Sigmoid colon (tissue), 7 donors: ENCODE measurements around the gene KISS1R. TPM values are rescaled to one million over a fixed set of nuclear protein-coding genes. Genes with fewer than 3 reads are reported as not detected.

Experiments
- DNase-seq: peaks from one replicate; pipeline ENCODE4 v3.0.0-alpha.2; 2019
- H3K27ac ChIP-seq, 4 donors: fragments of 200-600 bp; sonication (generic); one replicate each; pipeline ENCODE4 v1.5.1; 2016 to 2019; ENCODE audit warnings: mild to moderate bottlenecking in 1 of 4
- H3K27me3 ChIP-seq, 3 donors: fragments of 200-600 bp; sonication (generic); one replicate each; pipeline ENCODE4 v1.5.1; 2019; ENCODE audit warnings: mild to moderate bottlenecking in 1 of 3
- H3K36me3 ChIP-seq, 4 donors: fragments of 200-600 bp; sonication (generic); one replicate each; pipeline ENCODE4 v1.5.1; 2016 to 2019
- H3K4me1 ChIP-seq, 4 donors: fragments of 200-600 bp; sonication (generic); one replicate each; pipeline ENCODE4 v1.5.1; 2017 to 2019
- H3K4me3 ChIP-seq, 4 donors: fragments of 200-600 bp; sonication (generic); one replicate each; pipeline ENCODE4 v1.5.1; 2017 to 2019; ENCODE audit warnings: mild to moderate bottlenecking in 2 of 4, moderate library complexity in 1 of 4
- H3K9me3 ChIP-seq, 4 donors: fragments of 200-600 bp in 3 of 4; sonication (generic) in 3 of 4; one replicate each; pipeline versions ENCODE4 v1.5.1 to v1.6.1; 2013 to 2019
- CTCF ChIP-seq, 4 experiments: fragments of 450-650 bp in 3 of 4; fragments of 200-600 bp in 1 of 4; IDR thresholded peaks; one replicate each; pipeline ENCODE4 v1.5.1; 2016 to 2019; ENCODE audit warnings: antibody characterized with exemption in 4 of 4, mild to moderate bottlenecking in 3 of 4, moderate library complexity in 2 of 4
- EP300 ChIP-seq, 4 donors: sonication (generic); formaldehyde crosslinking; IDR thresholded peaks; one replicate each; pipeline ENCODE4 v1.6.1; 2017; ENCODE audit warnings: antibody characterized with exemption in 4 of 4
- POLR2A ChIP-seq, 2 donors: fragments of 450-650 bp; IDR thresholded peaks; one replicate each; pipeline ENCODE4 v1.6.1; 2016; ENCODE audit warnings: antibody characterized with exemption in 2 of 2, mild to moderate bottlenecking in 2 of 2, moderate library complexity in 2 of 2
- POLR2AphosphoS5 ChIP-seq, 4 donors: sonication (generic); formaldehyde crosslinking; IDR thresholded peaks; one replicate each; pipeline ENCODE4 v1.6.1; 2017; ENCODE audit warnings: antibody characterized with exemption in 4 of 4
- WGBS, 2 donors: extraction: QIAGEN DNeasy Blood & Tissue Kit; methylation state at CpG; one replicate each; pipeline ENCODE4 v1.1.7; 2013; 5-methylcytosine and 5-hydroxymethylcytosine counted together
- intact Hi-C: fragments of 100-400 bp; cut with DNase I; formaldehyde crosslinking; loops from one replicate; pipeline ENCODE4 v1.15.1; 2023
- polyA plus RNA-seq, 3 donors: library from polyadenylated mRNA; stranded (reverse); fragments of 200-250 nt; gene quantifications; one replicate each; pipeline ENCODE4 v1.2.3, GENCODE V29; 2013
- total RNA-seq, 4 donors: library from RNA; depleted of rRNA; stranded (reverse); fragments of >200 nt; gene quantifications; one replicate each; pipeline ENCODE4 v1.1.0, GENCODE V29; 2016
- donor health status: healthy with polysubstance abuse.
- donor health status: Bipolar disorder and iron deficiency.
- donor health status: healthy.

Gene KISS1R
- total and polyA plus RNA-seq, 7 donors: 0.13 TPM; not detected in 6

- Histone ChIP-seq H3K4me1 (no peaks in the 10 kb centered on the region), H3K27ac (no peak overlapping the region), H3K27me3 (no peaks in the 10 kb centered on the region), H3K36me3 (peaks cover 48 to 88% (median 61%) of the 10 kb centered on the region in 4 donors), H3K4me3 (no peak overlapping the region), H3K9me3 (no peaks in the 10 kb centered on the region)
- no peak for DNase-seq
- TF ChIP-seq POLR2AphosphoS5 (IDR thresholded peaks at IDR 0.05) (no peak), POLR2A (IDR thresholded peaks at IDR 0.05) (no peak), EP300 (IDR thresholded peaks at IDR 0.05) (no peak), CTCF (IDR thresholded peaks at IDR 0.05) (no peak)
- intact Hi-C loops: no loop called here
- 94 to 97% methylated on average over 28 to 30 of the region's 30 CpGs for WGBS, 2 donors
Measured at GRCh38 chr19:882871-883497, 34.1 kb upstream of the KISS1R start.

- Histone ChIP-seq H3K27ac (no peak overlapping the region), H3K27me3 (no peaks in the 10 kb centered on the region), H3K36me3 (peaks cover 48 to 95% (median 63%) of the 10 kb centered on the region in 4 donors), H3K4me3 (no peak overlapping the region), H3K4me1 (no peaks in the 10 kb centered on the region), H3K9me3 (no peaks in the 10 kb centered on the region)
- intact Hi-C loops: no loop called here
- WGBS, 2 donors: 93 to 94% methylated on average over 22 of the region's 22 CpGs
- TF ChIP-seq CTCF (IDR thresholded peaks at IDR 0.05) (no peak), POLR2A (IDR thresholded peaks at IDR 0.05) (no peak), POLR2AphosphoS5 (IDR thresholded peaks at IDR 0.05) (no peak), EP300 (IDR thresholded peaks at IDR 0.05) (no peak)
- DNase-seq: no peak
Measured at GRCh38 chr19:883661-884211, 33.4 kb upstream of the KISS1R start.

DNA sequence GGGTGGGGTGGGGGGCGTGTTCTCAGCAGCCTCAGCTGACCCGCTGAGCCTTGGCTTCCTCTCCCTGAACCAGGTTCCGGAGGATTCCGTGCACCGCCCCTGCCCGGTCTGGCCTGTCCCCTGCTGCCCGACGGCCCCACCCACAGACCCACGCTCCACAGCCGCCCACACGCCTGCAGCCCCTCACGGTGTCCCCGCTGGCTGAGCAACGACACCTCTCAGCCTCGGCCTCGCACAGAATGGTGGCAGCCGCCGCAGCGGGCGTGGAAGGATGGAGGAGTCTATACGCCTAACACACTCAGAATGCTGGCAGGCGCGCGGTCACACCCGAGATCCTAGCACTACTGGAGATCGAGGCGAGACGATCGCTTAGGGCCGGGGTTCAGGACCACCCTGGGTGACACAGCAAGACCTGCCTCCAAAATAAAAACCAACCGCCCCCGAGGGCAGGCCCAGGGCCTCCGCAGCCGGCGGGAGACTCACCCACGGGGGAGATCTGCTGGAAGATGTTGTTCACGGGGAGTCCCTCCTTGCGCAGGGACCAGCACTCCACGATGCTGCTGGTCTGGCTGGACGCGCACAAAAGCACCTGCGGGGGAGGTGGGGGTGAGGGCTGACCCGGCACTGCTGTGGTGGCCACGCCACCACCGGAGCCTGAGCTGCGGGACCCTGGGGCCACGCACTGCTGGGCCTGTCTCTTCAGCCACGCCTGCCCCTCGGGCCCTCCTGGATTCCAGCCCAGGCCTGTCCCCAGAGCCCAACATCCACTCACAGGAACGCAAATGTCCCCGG is 32.5 kb upstream of the KISS1R start:
- intact Hi-C loops: no loop called here
- H3K27me3 ChIP-seq: no peaks in the 10 kb centered on the region
- no peak overlapping the region for H3K27ac ChIP-seq
- H3K4me1 ChIP-seq: no peaks in the 10 kb centered on the region
- H3K9me3 ChIP-seq: no peaks in the 10 kb centered on the region
- no peak for DNase-seq
- no peak overlapping the region for H3K4me3 ChIP-seq
- H3K36me3 ChIP-seq: peaks cover 41 to 95% (median 60%) of the 10 kb centered on the region in 4 donors
- no peak for TF ChIP-seq POLR2A (IDR thresholded peaks at IDR 0.05)
- TF ChIP-seq POLR2AphosphoS5 (IDR thresholded peaks at IDR 0.05): no peak
- TF ChIP-seq EP300 (IDR thresholded peaks at IDR 0.05): no peak
- no peak for TF ChIP-seq CTCF (IDR thresholded peaks at IDR 0.05)
- WGBS, 2 donors: 95 to 96% methylated on average over 51 of the region's 51 CpGs

DNA sequence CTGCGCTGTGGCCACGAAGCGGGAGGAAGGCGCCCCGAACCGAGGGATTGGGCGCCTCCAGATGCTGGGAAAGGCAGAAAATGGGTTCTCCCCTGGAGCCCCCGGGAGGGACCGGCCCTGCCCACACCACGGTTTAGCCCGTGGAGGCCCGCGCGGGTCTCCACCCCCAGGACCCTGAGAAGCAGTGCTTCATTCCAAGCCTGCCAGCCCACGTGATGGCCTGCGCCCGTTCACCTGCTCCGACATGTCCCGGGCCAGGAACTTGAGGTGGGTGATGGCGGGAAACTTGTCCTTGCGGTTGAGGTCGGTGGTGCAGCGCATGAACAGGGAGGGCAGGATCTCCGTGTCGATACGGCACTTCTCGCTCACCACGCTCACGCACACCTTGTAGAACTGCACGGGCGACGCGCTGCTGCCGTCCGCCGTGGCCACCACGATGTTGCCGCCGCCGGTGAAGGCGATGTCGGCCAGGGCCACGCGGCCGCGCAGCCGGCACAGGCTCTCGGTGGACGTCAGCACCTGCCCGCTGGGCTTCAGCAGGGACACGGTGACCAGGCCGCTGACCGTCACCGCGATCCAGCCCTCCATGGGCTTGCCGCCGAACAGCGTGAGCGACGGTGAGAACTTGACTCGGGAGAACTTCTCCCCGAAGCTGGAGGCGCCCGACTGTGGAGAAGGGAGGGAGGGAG is 31.5 kb upstream of the KISS1R start:
- Histone ChIP-seq H3K4me1 (no peaks in the 10 kb centered on the region), H3K36me3 (peaks cover 30 to 91% (median 56%) of the 10 kb centered on the region in 4 donors), H3K9me3 (no peaks in the 10 kb centered on the region), H3K4me3 (no peak overlapping the region), H3K27ac (no peak overlapping the region), H3K27me3 (no peaks in the 10 kb centered on the region)
- WGBS, 2 donors: 96 to 97% methylated on average over 64 of the region's 64 CpGs
- intact Hi-C loops: no loop called here
- TF ChIP-seq EP300 (IDR thresholded peaks at IDR 0.05) (no peak), POLR2AphosphoS5 (IDR thresholded peaks at IDR 0.05) (no peak), CTCF (IDR thresholded peaks at IDR 0.05) (no peak), POLR2A (IDR thresholded peaks at IDR 0.05) (no peak)
- DNase-seq: no peak
